Measurements from ENCODE around the gene METTL23.

GRCh38 chr17:76697702-76698465 is 28.8 kb upstream of the METTL23 start:
- no peak for TF ChIP-seq CTCF (IDR thresholded peaks at IDR 0.05)
- no peak for TF ChIP-seq POLR2A (IDR thresholded peaks at IDR 0.05)
- no peak for TF ChIP-seq POLR2AphosphoS5 (IDR thresholded peaks at IDR 0.05)
